K562 (cell line): ENCODE data around the gene SRSF1.

Experiments
- CTCF ChIP-seq, 3 experiments: IDR thresholded peaks in 2 of 3; conservative IDR thresholded peaks in 1 of 3; 2 replicates each; pipeline ENCODE4 v1.5.1; 2011 to 2012; ENCODE audit warnings: low read length in 3 of 3, mild to moderate bottlenecking in 3 of 3, control low read depth in 2 of 3, improper control_type of control experiment in 1 of 3, inconsistent platforms in 1 of 3, low read depth in 1 of 3, mixed read lengths in 1 of 3, moderate library complexity in 1 of 3; ENCODE audit not compliant: insufficient read depth in 2 of 3
- EP300 ChIP-seq: IDR thresholded peaks from 2 replicates; pipeline ENCODE4 v1.6.1; 2012; ENCODE audit warnings: low read length, improper control_type of control experiment
- FOXM1 ChIP-seq, 2 experiments: fragments of 450-650 bp in 1 of 2; sonication (generic) in 1 of 2; formaldehyde crosslinking in 1 of 2; IDR thresholded peaks; 2 replicates each; pipeline versions ENCODE4 v1.6.1 to v1.9.0; 2017 to 2022; ENCODE audit warnings: low read depth in 2 of 2, mild to moderate bottlenecking in 2 of 2, missing genetic modification reagents in 1 of 2, moderate library complexity in 1 of 2
- GABPB1 ChIP-seq: sonication (generic); formaldehyde crosslinking; IDR thresholded peaks from 2 replicates; pipeline ENCODE4 v1.8.0; 2022; ENCODE audit warnings: mild to moderate bottlenecking, missing genetic modification reagents
- HCFC1 ChIP-seq: IDR thresholded peaks from 2 replicates; pipeline ENCODE4 v1.6.1; 2012; ENCODE audit warnings: low read depth, low read length, improper control_type of control experiment
- IRF2 ChIP-seq: sonication (generic); formaldehyde crosslinking; IDR thresholded peaks from 2 replicates; pipeline ENCODE4 v1.8.1; 2022; ENCODE audit warnings: mild to moderate bottlenecking, missing genetic modification reagents
- NBN ChIP-seq: fragments of 450-650 bp; IDR thresholded peaks from 2 replicates; pipeline ENCODE4 v1.6.1; 2016; ENCODE audit warnings: low read depth, mild to moderate bottlenecking
- POLR2A ChIP-seq: fragments of 450-650 bp; conservative IDR thresholded peaks from 2 replicates; pipeline ENCODE4 v1.6.1; 2016
- STAT5A ChIP-seq: IDR thresholded peaks from 2 replicates; pipeline ENCODE4 v1.6.1; 2012; ENCODE audit warnings: low read length, inconsistent platforms, borderline replicate concordance
- TAF1 ChIP-seq: IDR thresholded peaks from 2 replicates; pipeline ENCODE4 v1.6.1; 2011; ENCODE audit warnings: mild to moderate bottlenecking, low read length, moderate library complexity; ENCODE audit not compliant: insufficient read depth, control insufficient read depth, severe bottlenecking; ENCODE audit errors: extremely low read depth
- ZNF274 ChIP-seq: IDR thresholded peaks from 2 replicates; pipeline ENCODE4 v1.6.1; 2011; ENCODE audit warnings: low read depth, mild to moderate bottlenecking, low read length, moderate library complexity, borderline replicate concordance
- ZNF512 ChIP-seq: IDR thresholded peaks from 2 replicates; pipeline ENCODE4 v1.6.1; 2016; ENCODE audit warnings: missing genetic modification characterization, missing compliant biosample characterization

GRCh38 chr17:58052407-58052806, 45.4 kb upstream of the SRSF1 start:
- TF ChIP-seq HCFC1, result no peak
- no peak for TF ChIP-seq TAF1
- no peak for TF ChIP-seq STAT5A
- TF ChIP-seq NBN, result no peak
- TF ChIP-seq CTCF (IDR thresholded peaks at IDR 0.05 in 2 of 3, conservative IDR thresholded peaks at IDR 0.05 in 1 of 3; ENCODE audit: insufficient read depth in 2 of 3, low read depth in 1 of 3, low read length in 3 of 3), result no peak
- no peak for TF ChIP-seq GABPB1 (CRISPR knock-in tag)
- TF ChIP-seq ZNF274, result no peak
- no peak for TF ChIP-seq FOXM1 (IDR thresholded peaks at IDR 0.05; ENCODE audit: low read depth)
- TF ChIP-seq FOXM1 (CRISPR knock-in tag; IDR thresholded peaks at IDR 0.05; ENCODE audit: low read depth), result no peak
- no peak for TF ChIP-seq POLR2A
- no peak for TF ChIP-seq EP300
- no peak for TF ChIP-seq IRF2 (CRISPR knock-in tag)
- no peak for TF ChIP-seq ZNF512 (tag)
